ENCODE measurements around the gene PFKFB2.

The PFKFB2 gene

GRCh38 chr1:207084701-207085180 is 31.7 kb downstream of the PFKFB2 start:
- Histone ChIP-seq H3K36me3 (no peaks in the 10 kb centered on the region), H3K4me1 (no peaks in the 10 kb centered on the region), H3K9me3 (no peaks in the 10 kb centered on the region), H3K27me3 (peaks cover 61% of the 10 kb centered on the region), H3K4me3 (ENCODE audit: low read depth, low read length) (no peak overlapping the region)
- peak; percentile 44 for DNase-seq
- peak; percentile 66 for TF ChIP-seq CTCF (IDR thresholded peaks at IDR 0.05; ENCODE audit: low read depth, low read length)

- H3K4me1 ChIP-seq: no peaks in the 10 kb centered on the region
- no peaks in the 10 kb centered on the region for H3K9me3 ChIP-seq
- no peak for DNase-seq
- H3K27me3 ChIP-seq: peaks cover 65% of the 10 kb centered on the region
- no peak for TF ChIP-seq CTCF (IDR thresholded peaks at IDR 0.05; ENCODE audit: low read depth, low read length)
- H3K4me3 ChIP-seq (ENCODE audit: low read depth, low read length): no peak overlapping the region
- no peaks in the 10 kb centered on the region for H3K36me3 ChIP-seq
These were observed 32.8 kb downstream of the PFKFB2 start for GRCh38 chr1:207085887-207086286.

GRCh38 chr1:207088161-207088560 is 35.1 kb downstream of the PFKFB2 start:
- no peak for DNase-seq
- Histone ChIP-seq H3K36me3 (no peaks in the 10 kb centered on the region), H3K27me3 (peaks cover 62% of the 10 kb centered on the region), H3K9me3 (no peaks in the 10 kb centered on the region), H3K4me3 (ENCODE audit: low read depth, low read length) (no peak overlapping the region), H3K4me1 (no peaks in the 10 kb centered on the region)
- TF ChIP-seq CTCF (IDR thresholded peaks at IDR 0.05; ENCODE audit: low read depth, low read length): no peak

- H3K27me3 ChIP-seq: peaks cover 54% of the 10 kb centered on the region
- no peaks in the 10 kb centered on the region for H3K36me3 ChIP-seq
- H3K4me3 ChIP-seq (ENCODE audit: low read depth, low read length): no peak within 1 kb of the TSS
- no peak for DNase-seq
- H3K4me1 ChIP-seq: no peaks in the 10 kb centered on the region
- H3K9me3 ChIP-seq: no peaks in the 10 kb centered on the region
- no peak for TF ChIP-seq CTCF (IDR thresholded peaks at IDR 0.05; ENCODE audit: low read depth, low read length)
These were observed 35.9 kb downstream of the PFKFB2 start, which contains the start of gene C4BPB for GRCh38 chr1:207088701-207089626. Gene C4BPB (plus strand): TSS chr1:207088860. CDS start chr1:207089532, 672 bp downstream.

GRCh38 chr1:207089627-207090355 is 36.7 kb downstream of the PFKFB2 start:
- Histone ChIP-seq H3K9me3 (no peaks in the 10 kb centered on the region), H3K4me3 (ENCODE audit: low read depth, low read length) (no peak overlapping the region), H3K4me1 (no peaks in the 10 kb centered on the region), H3K27me3 (peaks cover 49% of the 10 kb centered on the region), H3K36me3 (no peaks in the 10 kb centered on the region)
- TF ChIP-seq CTCF (IDR thresholded peaks at IDR 0.05; ENCODE audit: low read depth, low read length): no peak
- DNase-seq: no peak

All from BE2C (cell line).